ENCODE data around the gene FICD.

The FICD gene

DNA sequence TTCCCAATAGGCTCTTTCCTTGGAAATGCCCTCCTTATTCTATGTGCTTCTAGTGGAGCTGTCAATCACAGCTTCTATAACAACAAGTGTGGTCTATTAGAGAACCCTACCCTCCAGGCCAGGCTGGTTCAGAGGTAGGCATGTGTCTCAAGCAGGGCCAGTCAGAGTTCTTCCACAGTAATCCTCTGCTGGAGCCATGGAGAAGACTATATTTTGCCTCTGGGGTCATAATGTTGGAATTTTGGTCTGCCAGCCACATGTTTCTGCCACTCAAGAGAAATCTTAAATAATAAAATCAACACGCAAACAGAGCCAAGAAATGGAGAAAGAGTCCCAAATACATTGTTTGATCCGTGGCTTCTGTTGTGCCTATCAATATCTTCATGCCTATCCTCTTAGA lies 23.8 kb upstream of the FICD start:
- TF ChIP-seq EZH2 (IDR thresholded peaks at IDR 0.05): no peak
- no peak for TF ChIP-seq FOXP2 (optimal IDR thresholded peaks at IDR 0.05; ENCODE audit: control extremely low read depth, extremely low read length, insufficient read depth)
- TF ChIP-seq POLR2AphosphoS5 (IDR thresholded peaks at IDR 0.05; ENCODE audit: borderline replicate concordance, low read depth, low read length): no peak
- H3K9ac ChIP-seq (ENCODE audit: insufficient read length): no peak overlapping the region
- no peak for DNase-seq (ENCODE audit: low read depth, low spot score)
- no peak overlapping the region for H3K27ac ChIP-seq
- H3K36me3 ChIP-seq (ENCODE audit: insufficient read depth, low read length): no peaks in the 10 kb centered on the region
- H3K9me3 ChIP-seq (ENCODE audit: low read depth, low read length): no peaks in the 10 kb centered on the region
- no peak overlapping the region for H3K4me3 ChIP-seq

GRCh38 chr12:108495054-108495453 lies 20.0 kb upstream of the FICD start:
- no peak for DNase-seq (ENCODE audit: low read depth, low spot score)
- H3K27ac ChIP-seq: no peak overlapping the region
- TF ChIP-seq EZH2 (IDR thresholded peaks at IDR 0.05): no peak
- TF ChIP-seq FOXP2 (optimal IDR thresholded peaks at IDR 0.05; ENCODE audit: control extremely low read depth, extremely low read length, insufficient read depth): no peak
- TF ChIP-seq POLR2AphosphoS5 (IDR thresholded peaks at IDR 0.05; ENCODE audit: borderline replicate concordance, low read depth, low read length): no peak
- H3K9me3 ChIP-seq (ENCODE audit: low read depth, low read length): no peaks in the 10 kb centered on the region
- no peaks in the 10 kb centered on the region for H3K36me3 ChIP-seq (ENCODE audit: insufficient read depth, low read length)
- H3K4me3 ChIP-seq: no peak overlapping the region
- no peak overlapping the region for H3K9ac ChIP-seq (ENCODE audit: insufficient read length)

- no peak overlapping the region for H3K4me3 ChIP-seq
- DNase-seq (ENCODE audit: low read depth, low spot score): no peak
- no peaks in the 10 kb centered on the region for H3K36me3 ChIP-seq (ENCODE audit: insufficient read depth, low read length)
- no peak overlapping the region for H3K9ac ChIP-seq (ENCODE audit: insufficient read length)
- no peak overlapping the region for H3K27ac ChIP-seq
- no peaks in the 10 kb centered on the region for H3K9me3 ChIP-seq (ENCODE audit: low read depth, low read length)
- TF ChIP-seq FOXP2 (optimal IDR thresholded peaks at IDR 0.05; ENCODE audit: control extremely low read depth, extremely low read length, insufficient read depth) (no peak), EZH2 (IDR thresholded peaks at IDR 0.05) (no peak), POLR2AphosphoS5 (IDR thresholded peaks at IDR 0.05; ENCODE audit: borderline replicate concordance, low read depth, low read length) (no peak)
Measured at GRCh38 chr12:108495823-108496579, 19.1 kb upstream of the FICD start.

DNA sequence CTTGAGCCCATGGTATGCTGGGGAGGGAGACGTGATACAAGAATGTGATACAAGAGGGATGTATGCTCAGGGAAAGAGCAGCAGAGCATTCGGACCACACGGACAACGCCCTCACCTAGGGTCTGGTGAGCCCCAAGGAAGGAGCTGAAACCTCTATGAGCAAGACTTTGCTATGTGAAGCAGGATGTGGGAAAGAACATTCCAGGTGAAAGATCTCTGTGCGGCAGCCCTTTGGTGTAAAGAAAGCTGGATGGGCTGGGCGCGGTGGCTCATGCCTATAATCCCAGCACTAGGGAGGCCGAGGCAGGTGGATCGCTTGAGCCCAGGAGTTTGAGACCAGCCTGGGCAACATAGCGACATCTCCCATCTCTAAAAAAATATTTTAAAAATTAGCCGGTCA lies 16.9 kb upstream of the FICD start:
- Histone ChIP-seq H3K36me3 (ENCODE audit: insufficient read depth, low read length) (no peaks in the 10 kb centered on the region), H3K4me3 (no peak overlapping the region), H3K9ac (ENCODE audit: insufficient read length) (no peak overlapping the region), H3K9me3 (ENCODE audit: low read depth, low read length) (peaks cover 3% of the 10 kb centered on the region; the same call in 1 of the 2 replicates), H3K27ac (no peak overlapping the region)
- TF ChIP-seq EZH2 (IDR thresholded peaks at IDR 0.05) (no peak), FOXP2 (optimal IDR thresholded peaks at IDR 0.05; ENCODE audit: control extremely low read depth, extremely low read length, insufficient read depth) (no peak), POLR2AphosphoS5 (IDR thresholded peaks at IDR 0.05; ENCODE audit: borderline replicate concordance, low read depth, low read length) (no peak)
- no peak for DNase-seq (ENCODE audit: low read depth, low spot score)

DNA sequence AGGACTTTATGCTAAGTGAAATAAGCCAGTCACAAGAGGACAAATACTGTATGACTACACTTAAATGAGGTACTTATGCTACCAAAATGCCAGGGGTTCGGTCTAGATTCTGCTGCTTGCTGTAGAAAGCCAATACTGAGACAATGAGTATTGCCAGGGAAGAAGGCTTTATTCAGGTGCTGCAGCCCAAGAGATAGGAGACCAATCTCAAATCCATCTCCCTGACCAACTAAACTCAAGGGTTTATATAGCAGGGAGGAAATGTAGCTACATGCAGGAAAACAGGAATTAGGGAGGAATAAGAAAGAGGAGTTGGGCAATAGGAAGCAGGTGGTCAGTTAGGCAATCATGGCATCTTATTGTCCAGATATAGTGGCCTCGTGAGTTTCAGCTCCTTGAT lies 12.2 kb upstream of the FICD start:
- TF ChIP-seq FOXP2 (optimal IDR thresholded peaks at IDR 0.05; ENCODE audit: control extremely low read depth, extremely low read length, insufficient read depth) (no peak), EZH2 (IDR thresholded peaks at IDR 0.05) (no peak), POLR2AphosphoS5 (IDR thresholded peaks at IDR 0.05; ENCODE audit: borderline replicate concordance, low read depth, low read length) (no peak)
- Histone ChIP-seq H3K9me3 (ENCODE audit: low read depth, low read length) (peaks cover 6% of the 10 kb centered on the region; the same call in 1 of the 2 replicates), H3K9ac (ENCODE audit: insufficient read length) (no peak overlapping the region), H3K4me3 (no peak overlapping the region), H3K36me3 (ENCODE audit: insufficient read depth, low read length) (no peaks in the 10 kb centered on the region), H3K27ac (no peak overlapping the region)
- DNase-seq (ENCODE audit: low read depth, low spot score): no peak

GRCh38 chr12:108505129-108505528 lies 9.9 kb upstream of the FICD start:
- H3K9ac ChIP-seq (ENCODE audit: insufficient read length): no peak overlapping the region
- no peaks in the 10 kb centered on the region for H3K36me3 ChIP-seq (ENCODE audit: insufficient read depth, low read length)
- no peak overlapping the region for H3K4me3 ChIP-seq
- no peak overlapping the region for H3K27ac ChIP-seq
- no peak for TF ChIP-seq FOXP2 (optimal IDR thresholded peaks at IDR 0.05; ENCODE audit: control extremely low read depth, extremely low read length, insufficient read depth)
- TF ChIP-seq POLR2AphosphoS5 (IDR thresholded peaks at IDR 0.05; ENCODE audit: borderline replicate concordance, low read depth, low read length): no peak
- no peak for TF ChIP-seq EZH2 (IDR thresholded peaks at IDR 0.05)
- no peak for DNase-seq (ENCODE audit: low read depth, low spot score)
- peaks cover 6% of the 10 kb centered on the region; the same call in 1 of the 2 replicates for H3K9me3 ChIP-seq (ENCODE audit: low read depth, low read length)

DNA sequence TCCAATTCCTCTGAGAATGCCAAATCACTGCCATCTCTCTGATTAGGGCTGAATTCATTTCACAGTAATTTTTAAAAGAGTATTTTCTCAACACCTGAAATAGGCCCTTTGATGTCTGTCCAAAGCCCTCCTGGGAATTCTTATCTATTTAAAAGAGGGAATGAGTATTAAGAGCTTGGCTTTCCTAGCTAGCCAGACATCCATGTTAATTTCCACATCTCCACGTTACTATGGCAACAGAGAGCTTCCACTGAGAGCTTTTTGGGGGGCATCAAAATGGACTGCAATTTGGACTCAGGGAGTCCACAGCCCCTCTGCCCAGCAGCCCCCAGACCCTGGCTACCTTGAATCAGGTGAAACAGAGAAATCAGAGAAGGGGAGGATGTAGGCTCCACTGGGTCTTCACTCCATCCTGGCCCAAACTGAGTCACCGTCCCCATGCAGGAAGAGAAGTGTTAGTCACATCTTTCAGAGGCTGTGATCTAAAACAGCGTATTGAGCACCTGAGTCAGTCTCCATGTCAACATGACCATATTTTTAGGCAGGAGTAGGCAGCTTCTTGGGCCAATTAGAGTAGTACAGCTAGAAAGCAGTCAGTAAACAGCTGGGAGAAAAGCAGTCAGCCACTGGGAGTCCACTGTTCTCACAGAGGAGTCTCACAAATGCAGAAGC lies 7.0 kb upstream of the FICD start:
- Histone ChIP-seq H3K27ac (no peak overlapping the region), H3K9me3 (ENCODE audit: low read depth, low read length) (peaks cover 3% of the 10 kb centered on the region; the same call in 1 of the 2 replicates), H3K4me3 (no peak overlapping the region), H3K36me3 (ENCODE audit: insufficient read depth, low read length) (no peaks in the 10 kb centered on the region), H3K9ac (ENCODE audit: insufficient read length) (no peak overlapping the region)
- TF ChIP-seq EZH2 (IDR thresholded peaks at IDR 0.05): no peak
- TF ChIP-seq POLR2AphosphoS5 (IDR thresholded peaks at IDR 0.05; ENCODE audit: borderline replicate concordance, low read depth, low read length): no peak
- TF ChIP-seq FOXP2 (optimal IDR thresholded peaks at IDR 0.05; ENCODE audit: control extremely low read depth, extremely low read length, insufficient read depth): no peak
- no peak for DNase-seq (ENCODE audit: low read depth, low spot score)

DNA sequence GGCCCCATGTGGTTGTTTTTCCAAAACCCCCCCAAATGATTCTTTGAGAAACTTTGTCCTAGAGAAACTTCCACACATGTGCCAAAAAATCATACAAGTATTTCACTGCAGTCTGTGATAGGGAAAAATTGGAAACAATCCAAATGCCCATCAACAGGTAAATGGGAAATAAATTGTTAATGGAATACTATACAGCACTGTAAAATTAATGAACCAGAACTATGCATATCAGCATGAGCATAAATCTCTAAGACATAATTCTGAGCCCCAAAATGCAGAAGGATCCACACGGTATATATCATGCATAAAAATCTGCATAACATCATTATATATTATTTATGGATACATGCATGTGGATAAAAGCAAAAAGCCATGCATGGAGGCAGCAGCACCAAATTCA lies 5.3 kb upstream of the FICD start:
- TF ChIP-seq EZH2 (IDR thresholded peaks at IDR 0.05) (no peak), FOXP2 (optimal IDR thresholded peaks at IDR 0.05; ENCODE audit: control extremely low read depth, extremely low read length, insufficient read depth) (no peak), POLR2AphosphoS5 (IDR thresholded peaks at IDR 0.05; ENCODE audit: borderline replicate concordance, low read depth, low read length) (no peak)
- Histone ChIP-seq H3K9me3 (ENCODE audit: low read depth, low read length) (no peaks in the 10 kb centered on the region), H3K9ac (ENCODE audit: insufficient read length) (no peak overlapping the region), H3K4me3 (no peak overlapping the region), H3K27ac (no peak overlapping the region), H3K36me3 (ENCODE audit: insufficient read depth, low read length) (no peaks in the 10 kb centered on the region)
- DNase-seq (ENCODE audit: low read depth, low spot score): no peak

All from SK-N-MC (cell line).